ENCODE measurements around the gene POLR1G. TPM values are rescaled to one million over a fixed set of nuclear protein-coding genes. Genes with fewer than 3 reads are reported as not detected.

Gene POLR1G
- total and polyA plus RNA-seq, 9 of the 15 experiments (the other 6 are each of a cell fraction or from before 2014, with no cell fraction given), result 3.0 to 50.1 (median 27.4) TPM

- TF ChIP-seq SAFB2 (IDR thresholded peaks at IDR 0.05; ENCODE audit: borderline replicate concordance, low read depth, low read length, severe bottlenecking), result no peak
- no peak for TF ChIP-seq ERF (CRISPR knock-in tag; IDR thresholded peaks at IDR 0.05)
- no peak for TF ChIP-seq SLC30A9 (CRISPR knock-in tag; IDR thresholded peaks at IDR 0.05)
- no peak for TF ChIP-seq ETV6 (IDR thresholded peaks at IDR 0.05; ENCODE audit: borderline replicate concordance in 1 of 2, low read depth in 2 of 2, low read length in 1 of 2)
- TF ChIP-seq ETV6 (CRISPR knock-in tag; IDR thresholded peaks at IDR 0.05; ENCODE audit: borderline replicate concordance), result no peak
- TF ChIP-seq MEF2D (tag; conservative IDR thresholded peaks at IDR 0.05; ENCODE audit: low read depth), result 0 out of 2 replicates have a peak, but pooled peaks have one; percentile 41
- TF ChIP-seq HDAC3 (IDR thresholded peaks at IDR 0.05; ENCODE audit: borderline replicate concordance, partially characterized antibody), result peak; percentile 55
- TF ChIP-seq RB1 (IDR thresholded peaks at IDR 0.05; ENCODE audit: low read depth), result peak; percentile 42; the same call in 1 of the 2 replicates
- TF ChIP-seq TOE1 (IDR thresholded peaks at IDR 0.05; ENCODE audit: borderline replicate concordance), result peak; percentile 85; the same call in 1 of the 2 replicates
- no peak for TF ChIP-seq TOE1 (CRISPR knock-in tag; IDR thresholded peaks at IDR 0.05; ENCODE audit: borderline replicate concordance, low read depth)
- TF ChIP-seq ZSCAN29 (IDR thresholded peaks at IDR 0.05), result peak; percentile 31; the same call in 1 of the 2 replicates
- TF ChIP-seq GATA2 (CRISPR knock-in tag; IDR thresholded peaks at IDR 0.05), result no peak
- no peak for TF ChIP-seq CHD4 (IDR thresholded peaks at IDR 0.05; ENCODE audit: insufficient read depth, insufficient replicate concordance, low read depth, low read length, poor library complexity, severe bottlenecking)
- peak; percentile 75 for TF ChIP-seq NCOR1 (IDR thresholded peaks at IDR 0.05)
- peak; percentile 6 for TF ChIP-seq HCFC1 (IDR thresholded peaks at IDR 0.05; ENCODE audit: low read depth, low read length)
- peak; percentile 85 for TF ChIP-seq DACH1 (IDR thresholded peaks at IDR 0.05; ENCODE audit: partially characterized antibody)
- TF ChIP-seq KLF13 (tag; IDR thresholded peaks at IDR 0.05; ENCODE audit: borderline replicate concordance, low read depth), result 0 out of 2 replicates have a peak, but pooled peaks have one; percentile 32
- no peak for TF ChIP-seq ZC3H4 (CRISPR knock-in tag; IDR thresholded peaks at IDR 0.05; ENCODE audit: borderline replicate concordance)
- 0 out of 2 replicates have a peak, but pooled peaks have one; percentile 16 for TF ChIP-seq CEBPB (tag; IDR thresholded peaks at IDR 0.05)
- no peak for TF ChIP-seq HIVEP1 (CRISPR knock-in tag; IDR thresholded peaks at IDR 0.05)
- no peak for TF ChIP-seq DMBX1 (CRISPR knock-in tag; IDR thresholded peaks at IDR 0.05; ENCODE audit: borderline replicate concordance)
- peak; percentile 92 for TF ChIP-seq ESRRA (IDR thresholded peaks at IDR 0.05; ENCODE audit: borderline replicate concordance, low read depth)
- no peak for TF ChIP-seq TAF9B (IDR thresholded peaks at IDR 0.05; ENCODE audit: partially characterized antibody)
- TF ChIP-seq, protein P1, sequence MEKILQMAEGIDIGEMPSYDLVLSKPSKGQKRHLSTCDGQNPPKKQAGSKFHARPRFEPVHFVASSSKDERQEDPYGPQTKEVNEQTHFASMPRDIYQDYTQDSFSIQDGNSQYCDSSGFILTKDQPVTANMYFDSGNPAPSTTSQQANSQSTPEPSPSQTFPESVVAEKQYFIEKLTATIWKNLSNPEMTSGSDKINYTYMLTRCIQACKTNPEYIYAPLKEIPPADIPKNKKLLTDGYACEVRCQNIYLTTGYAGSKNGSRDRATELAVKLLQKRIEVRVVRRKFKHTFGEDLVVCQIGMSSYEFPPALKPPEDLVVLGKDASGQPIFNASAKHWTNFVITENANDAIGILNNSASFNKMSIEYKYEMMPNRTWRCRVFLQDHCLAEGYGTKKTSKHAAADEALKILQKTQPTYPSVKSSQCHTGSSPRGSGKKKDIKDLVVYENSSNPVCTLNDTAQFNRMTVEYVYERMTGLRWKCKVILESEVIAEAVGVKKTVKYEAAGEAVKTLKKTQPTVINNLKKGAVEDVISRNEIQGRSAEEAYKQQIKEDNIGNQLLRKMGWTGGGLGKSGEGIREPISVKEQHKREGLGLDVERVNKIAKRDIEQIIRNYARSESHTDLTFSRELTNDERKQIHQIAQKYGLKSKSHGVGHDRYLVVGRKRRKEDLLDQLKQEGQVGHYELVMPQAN (IDR thresholded peaks at IDR 0.05; ENCODE audit: borderline replicate concordance), result peak; percentile 56; the same call in 1 of the 2 replicates
- no peak for TF ChIP-seq EHMT2 (IDR thresholded peaks at IDR 0.05)
- no peak for TF ChIP-seq FOXP1 (CRISPR knock-in tag; IDR thresholded peaks at IDR 0.05)
- TF ChIP-seq CTBP1 (IDR thresholded peaks at IDR 0.05; ENCODE audit: borderline replicate concordance), result peak; percentile 43; the same call in 1 of the 2 replicates
- TF ChIP-seq SMAD4 (CRISPR knock-in tag; conservative IDR thresholded peaks at IDR 0.05), result peak; percentile 87
- peak; percentile 88 for TF ChIP-seq EGR1 (conservative IDR thresholded peaks at IDR 0.05)
Measured at GRCh38 chr19:45403781-45404556, 2.5 kb upstream of the POLR1G start (continued).

Data from K562 (cell line).